ENCODE results near the gene PINLYP. TPM values are rescaled to one million over a fixed set of nuclear protein-coding genes. Genes with fewer than 3 reads are reported as not detected.
A peak's percentile ranks its signal among the peaks of the same experiment; 100 is the strongest.

PINLYP gene
- total and polyA plus RNA-seq, 9 of the 15 experiments (the other 6 are each of a cell fraction or from before 2014, with no cell fraction given), result 1.00 to 6.7 (median 2.2) TPM

DNA sequence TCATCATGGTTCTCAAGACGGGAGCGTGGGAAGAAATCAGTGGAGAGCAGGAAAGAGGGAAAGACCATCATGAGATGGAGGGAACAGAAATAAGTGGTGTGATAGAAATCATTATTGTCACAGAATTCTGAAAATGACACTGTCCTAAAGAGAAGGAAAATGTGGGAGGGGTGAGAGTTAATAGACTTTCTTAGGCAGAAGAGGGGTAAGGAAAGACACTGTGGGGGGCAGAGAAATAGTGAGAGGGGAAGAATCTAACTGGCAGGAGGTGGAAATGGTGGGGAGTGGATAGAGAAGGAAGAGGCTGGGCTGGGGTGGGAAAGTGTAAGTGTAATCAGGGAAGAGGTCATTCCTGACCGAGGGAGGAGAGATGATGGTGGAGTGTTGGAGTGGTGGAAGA, 3.2 kb downstream of the PINLYP start:
- no peak for FAIRE-seq
- Histone ChIP-seq H4K20me1 (replicated peaks; ENCODE audit: control insufficient read depth, insufficient read depth, low read length) (no peaks in the 10 kb centered on the region), H3K9me3 (replicated peaks; ENCODE audit: control insufficient read depth, insufficient read depth, low read depth, low read length) (no peaks in the 10 kb centered on the region), H3K27me3 (ENCODE audit: control insufficient read depth in 2 of 2, insufficient read depth in 2 of 2, low read length in 2 of 2) (no peaks in the 10 kb centered on the region; a peak in 1 of 5 replicates), H3K4me3 (no peak overlapping the region), H3K27ac (ENCODE audit: extremely low read depth, low read depth, low read length) (no peak overlapping the region), H3K79me2 (ENCODE audit: control insufficient read depth, insufficient read depth, low read length) (peaks cover 12% of the 10 kb centered on the region), H2AFZ (ENCODE audit: low read depth, low read length) (no peak overlapping the region), H3K4me2 (ENCODE audit: insufficient read depth, low read length) (no peak overlapping the region), H3K9me1 (ENCODE audit: control insufficient read depth, insufficient read depth, low read length) (no peaks in the 10 kb centered on the region), H3K9ac (ENCODE audit: insufficient read depth in 1 of 2, low read depth in 2 of 2, low read length in 2 of 2) (no peak overlapping the region), H3K4me1 (replicated peaks in 1 of 2; ENCODE audit: control insufficient read depth in 2 of 2, insufficient read depth in 2 of 2, low read length in 2 of 2) (peaks cover 15 to 29% of the 10 kb centered on the region in 2 experiments; a peak in 4 of 5 replicates), H3K36me3 (ENCODE audit: control insufficient read depth, insufficient read depth, low read length) (no peaks in the 10 kb centered on the region)
- POLR2A ChIA-PET, result interaction anchor here (0.9 kb wide), 1 partner anchor 86 kb away, joined by 5 read pairs; no protein-coding TSS in a partner anchor
- intact Hi-C loops (cut with micrococcal nuclease) (no loop called here), in situ Hi-C loops (cut with MboI) (no loop called here)
- CTCF ChIA-PET (ENCODE audit: low intra/inter-chr PET ratio), result no interaction called here
- no TSS peak for BruUV-seq (replicated peaks)
- no peak for ATAC-seq
- no peak for DNase-seq (ENCODE audit: extremely low read depth in 1 of 4, low spot score in 3 of 4)
- 52% methylated on average over 3 of the region's 3 CpGs for WGBS (ENCODE audit: insufficient coverage, low coverage, missing lambda C conversion rate)
- TF ChIP-seq, protein P1, sequence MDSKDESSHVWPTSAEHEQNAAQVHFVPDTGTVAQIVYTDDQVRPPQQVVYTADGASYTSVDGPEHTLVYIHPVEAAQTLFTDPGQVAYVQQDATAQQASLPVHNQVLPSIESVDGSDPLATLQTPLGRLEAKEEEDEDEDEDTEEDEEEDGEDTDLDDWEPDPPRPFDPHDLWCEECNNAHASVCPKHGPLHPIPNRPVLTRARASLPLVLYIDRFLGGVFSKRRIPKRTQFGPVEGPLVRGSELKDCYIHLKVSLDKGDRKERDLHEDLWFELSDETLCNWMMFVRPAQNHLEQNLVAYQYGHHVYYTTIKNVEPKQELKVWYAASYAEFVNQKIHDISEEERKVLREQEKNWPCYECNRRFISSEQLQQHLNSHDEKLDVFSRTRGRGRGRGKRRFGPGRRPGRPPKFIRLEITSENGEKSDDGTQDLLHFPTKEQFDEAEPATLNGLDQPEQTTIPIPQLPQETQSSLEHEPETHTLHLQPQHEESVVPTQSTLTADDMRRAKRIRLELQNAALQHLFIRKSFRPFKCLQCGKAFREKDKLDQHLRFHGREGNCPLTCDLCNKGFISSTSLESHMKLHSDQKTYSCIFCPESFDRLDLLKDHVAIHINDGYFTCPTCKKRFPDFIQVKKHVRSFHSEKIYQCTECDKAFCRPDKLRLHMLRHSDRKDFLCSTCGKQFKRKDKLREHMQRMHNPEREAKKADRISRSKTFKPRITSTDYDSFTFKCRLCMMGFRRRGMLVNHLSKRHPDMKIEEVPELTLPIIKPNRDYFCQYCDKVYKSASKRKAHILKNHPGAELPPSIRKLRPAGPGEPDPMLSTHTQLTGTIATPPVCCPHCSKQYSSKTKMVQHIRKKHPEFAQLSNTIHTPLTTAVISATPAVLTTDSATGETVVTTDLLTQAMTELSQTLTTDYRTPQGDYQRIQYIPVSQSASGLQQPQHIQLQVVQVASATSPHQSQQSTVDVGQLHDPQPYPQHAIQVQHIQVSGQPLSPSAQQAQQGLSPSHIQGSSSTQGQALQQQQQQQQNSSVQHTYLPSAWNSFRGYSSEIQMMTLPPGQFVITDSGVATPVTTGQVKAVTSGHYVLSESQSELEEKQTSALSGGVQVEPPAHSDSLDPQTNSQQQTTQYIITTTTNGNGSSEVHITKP (IDR thresholded peaks at IDR 0.05; ENCODE audit: partially characterized antibody), result peak; percentile 64
- TF ChIP-seq TOE1 (IDR thresholded peaks at IDR 0.05; ENCODE audit: borderline replicate concordance) (no peak), TOE1 (CRISPR knock-in tag; IDR thresholded peaks at IDR 0.05; ENCODE audit: borderline replicate concordance, low read depth) (no peak), AFF4 (CRISPR knock-in tag; IDR thresholded peaks at IDR 0.05) (no peak), CAMTA2 (CRISPR knock-in tag; conservative IDR thresholded peaks at IDR 0.05) (no peak), GABPA (tag; conservative IDR thresholded peaks at IDR 0.05; ENCODE audit: low read depth) (no peak)

All from K562 (cell line).